Neutrophil (primary cell): ENCODE results near the gene NFIA.

Experiments
- H3K27ac ChIP-seq: fragments of 200-600 bp; sonication (generic); 2 replicates; pipeline ENCODE4 v1.5.1; 2016; ENCODE audit warnings: mild to moderate bottlenecking, moderate library complexity
- H3K27me3 ChIP-seq: fragments of 200-600 bp; sonication (generic); 2 replicates; pipeline ENCODE4 v1.6.0; 2016; ENCODE audit warnings: mild to moderate bottlenecking
- H3K36me3 ChIP-seq: fragments of 200-600 bp; sonication (generic); 2 replicates; pipeline ENCODE4 v1.5.1; 2017
- H3K4me1 ChIP-seq, 2 experiments: fragments of 200-600 bp in 1 of 2; sonication (generic) in 1 of 2; 1 replicate in 1 of 2; 2 replicates in 1 of 2; pipeline versions ENCODE4 v1.5.1 to v1.6.1; 2013 to 2016; ENCODE audit warnings: low read depth in 1 of 2, low read length in 1 of 2, mild to moderate bottlenecking in 1 of 2, moderate library complexity in 1 of 2; ENCODE audit not compliant: control insufficient read depth in 1 of 2, insufficient read depth in 1 of 2
- H3K4me3 ChIP-seq, 2 experiments: fragments of 200-600 bp in 1 of 2; sonication (generic) in 1 of 2; 1 replicate in 1 of 2; 2 replicates in 1 of 2; pipeline ENCODE4 v1.5.1; 2013 to 2016; ENCODE audit warnings: low read depth in 1 of 2, low read length in 1 of 2, mild to moderate bottlenecking in 1 of 2, moderate library complexity in 1 of 2
- H3K9me3 ChIP-seq: fragments of 200-600 bp; sonication (generic); 2 replicates; pipeline ENCODE4 v1.5.1; 2016
- TF ChIP-seq, protein P1 (sequence below): fragments of 200-600 bp; sonication (generic); IDR thresholded peaks from 2 replicates; pipeline ENCODE4 v1.5.1; 2016; ENCODE audit warnings: antibody characterized with exemption

The NFIA gene

DNA sequence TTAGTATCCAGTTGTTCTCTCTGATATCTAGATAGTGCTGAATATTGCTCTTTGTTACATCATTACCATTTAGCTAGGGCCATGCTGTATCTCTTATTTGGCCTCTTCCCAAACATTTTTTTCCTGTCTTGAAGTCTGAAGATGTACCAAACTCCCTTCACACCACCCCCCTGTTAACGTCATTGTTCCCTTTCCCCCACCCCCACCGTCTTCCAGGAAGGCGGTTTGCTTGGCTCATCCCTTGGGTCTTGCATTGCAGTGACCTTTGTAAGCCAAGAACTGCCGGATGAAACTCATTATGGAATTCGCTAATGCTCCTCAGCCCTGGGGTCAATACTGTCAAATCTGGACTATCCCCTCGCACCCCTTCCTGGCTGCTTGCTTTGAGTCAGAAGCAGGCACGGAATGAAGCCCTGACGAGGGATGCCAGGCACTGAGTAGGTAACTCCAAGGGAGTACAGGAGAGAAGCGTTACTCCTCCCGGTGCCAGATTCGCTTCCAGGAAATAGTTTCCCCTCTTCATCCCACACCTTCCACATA is 359.4 kb downstream of the NFIA start:
- Histone ChIP-seq H3K4me1 (no peaks in the 10 kb centered on the region), H3K4me3 (no peak overlapping the region), H3K36me3 (no peaks in the 10 kb centered on the region), H3K9me3 (no peaks in the 10 kb centered on the region), H3K27ac (no peak overlapping the region), H3K27me3 (no peaks in the 10 kb centered on the region)
- TF ChIP-seq, protein P1, sequence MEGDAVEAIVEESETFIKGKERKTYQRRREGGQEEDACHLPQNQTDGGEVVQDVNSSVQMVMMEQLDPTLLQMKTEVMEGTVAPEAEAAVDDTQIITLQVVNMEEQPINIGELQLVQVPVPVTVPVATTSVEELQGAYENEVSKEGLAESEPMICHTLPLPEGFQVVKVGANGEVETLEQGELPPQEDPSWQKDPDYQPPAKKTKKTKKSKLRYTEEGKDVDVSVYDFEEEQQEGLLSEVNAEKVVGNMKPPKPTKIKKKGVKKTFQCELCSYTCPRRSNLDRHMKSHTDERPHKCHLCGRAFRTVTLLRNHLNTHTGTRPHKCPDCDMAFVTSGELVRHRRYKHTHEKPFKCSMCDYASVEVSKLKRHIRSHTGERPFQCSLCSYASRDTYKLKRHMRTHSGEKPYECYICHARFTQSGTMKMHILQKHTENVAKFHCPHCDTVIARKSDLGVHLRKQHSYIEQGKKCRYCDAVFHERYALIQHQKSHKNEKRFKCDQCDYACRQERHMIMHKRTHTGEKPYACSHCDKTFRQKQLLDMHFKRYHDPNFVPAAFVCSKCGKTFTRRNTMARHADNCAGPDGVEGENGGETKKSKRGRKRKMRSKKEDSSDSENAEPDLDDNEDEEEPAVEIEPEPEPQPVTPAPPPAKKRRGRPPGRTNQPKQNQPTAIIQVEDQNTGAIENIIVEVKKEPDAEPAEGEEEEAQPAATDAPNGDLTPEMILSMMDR, result no peak

DNA sequence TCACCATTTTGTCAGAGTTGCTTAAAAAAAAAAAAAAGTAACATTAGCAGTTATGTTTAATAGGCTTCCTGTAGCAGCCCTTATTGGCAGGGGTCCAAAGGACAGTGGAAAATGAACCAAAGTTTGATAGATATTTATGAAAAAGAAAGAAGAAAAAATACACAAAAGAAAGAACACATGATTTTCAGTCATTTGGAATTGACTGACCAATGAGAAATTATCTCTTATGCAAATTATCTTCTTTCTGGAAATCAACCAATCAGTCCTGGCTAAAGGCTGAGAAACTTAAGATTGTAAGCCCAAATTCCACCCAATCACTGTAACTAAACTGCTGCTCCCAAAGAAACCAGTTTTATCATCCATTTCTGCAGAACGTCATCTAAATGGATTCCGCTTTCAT is 360.2 kb downstream of the NFIA start:
- Histone ChIP-seq H3K4me1 (no peaks in the 10 kb centered on the region), H3K27ac (no peak overlapping the region), H3K9me3 (no peaks in the 10 kb centered on the region), H3K4me3 (no peak overlapping the region), H3K36me3 (no peaks in the 10 kb centered on the region), H3K27me3 (no peaks in the 10 kb centered on the region)
- TF ChIP-seq, protein P1, result no peak

DNA sequence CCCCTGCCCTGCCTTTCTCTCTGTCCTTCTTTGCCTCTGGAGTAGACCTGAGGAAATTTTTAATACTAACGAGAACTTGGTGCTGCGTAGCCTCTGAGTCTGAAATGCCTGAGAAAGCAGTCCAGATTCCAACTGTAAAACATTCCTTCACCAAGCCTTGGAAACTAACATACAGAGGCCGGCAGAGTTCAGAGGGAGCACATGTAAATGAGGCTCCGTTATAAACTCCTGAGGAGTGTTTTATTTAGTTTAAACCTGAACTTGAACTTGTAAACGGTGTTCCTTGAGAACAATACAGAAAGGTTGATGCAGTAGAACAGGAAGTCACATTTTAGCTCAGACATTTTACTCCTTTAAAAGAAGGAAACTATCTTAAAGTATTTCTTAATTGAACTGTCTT is 361.9 kb downstream of the NFIA start:
- H3K27ac ChIP-seq, result no peak overlapping the region
- no peaks in the 10 kb centered on the region for H3K9me3 ChIP-seq
- no peaks in the 10 kb centered on the region for H3K27me3 ChIP-seq
- no peaks in the 10 kb centered on the region for H3K36me3 ChIP-seq
- TF ChIP-seq, protein P1, result no peak
- H3K4me1 ChIP-seq, result no peaks in the 10 kb centered on the region
- H3K4me3 ChIP-seq, result no peak overlapping the region

DNA sequence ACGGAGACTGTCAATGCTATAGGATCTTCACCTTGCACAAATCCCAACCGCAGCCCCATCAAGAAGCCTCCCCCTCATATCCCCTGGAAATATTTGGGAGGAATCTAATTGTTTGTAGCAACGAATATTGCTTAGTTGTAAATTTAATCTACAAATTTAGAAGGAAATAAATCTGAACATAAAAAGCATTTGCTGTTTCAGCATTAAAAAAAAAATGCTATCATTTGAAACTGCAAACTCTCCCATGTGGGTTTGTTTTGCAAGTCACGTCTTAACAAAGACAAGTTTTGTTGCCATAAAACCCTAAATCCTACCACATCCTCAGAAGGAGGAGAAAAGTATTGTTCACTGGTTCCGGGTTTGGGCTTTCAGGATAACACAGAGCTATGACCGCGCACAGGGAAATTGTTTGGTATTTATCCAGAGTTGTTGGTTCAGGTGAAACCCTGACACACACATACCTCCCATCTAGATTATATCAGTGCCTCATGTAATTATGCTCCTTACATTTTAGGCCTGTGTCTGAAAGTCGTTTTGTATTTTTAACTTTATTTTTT is 363.0 kb downstream of the NFIA start:
- H3K9me3 ChIP-seq, result no peaks in the 10 kb centered on the region
- peaks cover 0 to 2% of the 10 kb centered on the region in 2 experiments for H3K4me1 ChIP-seq
- TF ChIP-seq, protein P1, result no peak
- H3K4me3 ChIP-seq, result no peak overlapping the region
- no peaks in the 10 kb centered on the region for H3K36me3 ChIP-seq
- no peaks in the 10 kb centered on the region for H3K27me3 ChIP-seq
- H3K27ac ChIP-seq, result no peak overlapping the region

DNA sequence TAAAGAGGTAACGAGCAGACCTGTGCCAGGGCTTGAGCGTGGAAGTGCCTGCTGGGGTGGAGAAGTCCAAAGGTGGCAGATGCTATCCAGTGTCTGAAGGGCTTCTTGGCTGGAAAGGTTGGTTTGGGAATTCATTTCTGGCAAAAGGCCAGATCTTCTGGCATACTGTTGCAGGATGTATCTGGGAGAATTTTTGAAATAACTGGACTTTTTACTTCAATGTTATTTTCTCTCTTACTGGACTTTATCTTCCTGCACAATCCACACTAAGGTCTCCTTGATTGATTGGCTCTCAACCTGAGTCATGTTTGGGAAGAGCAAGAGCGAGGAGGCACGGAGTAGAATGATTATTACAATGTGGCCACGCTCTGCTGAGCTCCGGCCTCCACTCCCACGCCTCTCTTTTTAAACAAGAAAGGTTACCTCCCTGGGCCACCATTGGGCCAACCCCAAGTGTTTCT is 364.2 kb downstream of the NFIA start:
- no peaks in the 10 kb centered on the region for H3K36me3 ChIP-seq
- TF ChIP-seq, protein P1, result no peak

More for the DNA sequence above, 364.2 kb downstream of the NFIA start:
- no peak overlapping the region for H3K4me3 ChIP-seq
- H3K27ac ChIP-seq, result no peak overlapping the region
- peaks cover 0 to 9% of the 10 kb centered on the region in 2 experiments for H3K4me1 ChIP-seq
- H3K27me3 ChIP-seq, result no peaks in the 10 kb centered on the region
- H3K9me3 ChIP-seq, result no peaks in the 10 kb centered on the region
